Activated T-helper 17 cell treated with anti-CD3 and anti-CD28 coated beads, Interleukin-2, amount 50 U/mL, for 72 hours (primary cell): ENCODE data around the gene LRRC56. TPM values are rescaled to one million over a fixed set of nuclear protein-coding genes. Genes with fewer than 3 reads are reported as not detected.

Experiments used
- total RNA-seq, 2 donors: library from RNA; stranded (reverse); gene quantifications; one replicate each; pipeline ENCODE4 v1.2.3, GENCODE V29; 2022

LRRC56 gene
- total RNA-seq, 2 donors from 2014 or later = 1.1 to 4.4 TPM

Other genes starting within 250 kb of the LRRC56 start
- 100 to 1,000 TPM in 1 of 2 donors, 10 to 100 TPM in 1; 31.7 to 196 TPM for gene PGGHG, start 248.4 kb upstream of the LRRC56 start, total RNA-seq
- gene IFITM5, start 238.0 kb upstream of the LRRC56 start, total RNA-seq = not detected
- gene IFITM2, start 229.7 kb upstream of the LRRC56 start, total RNA-seq = 100 to 1,000 TPM; 187 to 261 TPM
- gene IFITM1, start 223.5 kb upstream of the LRRC56 start, total RNA-seq = 10 to 100 TPM; 95.7 to 97.1 TPM
- 10 to 100 TPM in 1 of 2 donors, 1 to 10 TPM in 1; 2.7 to 26.0 TPM for gene IFITM3, start 216.7 kb upstream of the LRRC56 start, total RNA-seq
- gene B4GALNT4, start 168.0 kb upstream of the LRRC56 start, total RNA-seq = 1 to 10 TPM; 1.4 to 9.4 TPM
- gene PKP3, start 143.3 kb upstream of the LRRC56 start, total RNA-seq = not detected
- gene SIGIRR, start 122.5 kb upstream of the LRRC56 start, total RNA-seq = 10 to 100 TPM; 49.5 to 55.7 TPM
- 100 to 1,000 TPM in 1 of 2 donors, 10 to 100 TPM in 1; 36.0 to 119 TPM for gene ANO9, start 95.5 kb upstream of the LRRC56 start, total RNA-seq
- 10 to 100 TPM; 24.1 to 28.0 TPM for gene PTDSS2, start 87.2 kb upstream of the LRRC56 start, total RNA-seq
- gene RNH1, start 30.3 kb upstream of the LRRC56 start, total RNA-seq = 100 to 1,000 TPM in 1 of 2 donors, 10 to 100 TPM in 1; 88.4 to 126 TPM
- gene HRAS, start 2.0 kb upstream of the LRRC56 start, total RNA-seq = 10 to 100 TPM; 29.5 to 73.2 TPM
- 1 to 10 TPM; 2.7 to 6.6 TPM for gene LMNTD2, start 23.2 kb downstream of the LRRC56 start, total RNA-seq
- gene RASSF7, start 23.4 kb downstream of the LRRC56 start, total RNA-seq = 10 to 100 TPM; 22.7 to 37.7 TPM
- gene PHRF1, start 38.9 kb downstream of the LRRC56 start, total RNA-seq = 10 to 100 TPM; 37.8 to 55.6 TPM
- gene IRF7, start 78.4 kb downstream of the LRRC56 start, total RNA-seq = 10 to 100 TPM; 14.7 to 25.8 TPM
- not detected for gene CDHR5, start 87.4 kb downstream of the LRRC56 start, total RNA-seq
- not detected for gene SCT, start 89.7 kb downstream of the LRRC56 start, total RNA-seq
- gene DRD4, start 99.7 kb downstream of the LRRC56 start, total RNA-seq = 1 to 10 TPM in 1 of 2 donors, under 1 TPM in 1; 0.48 to 3.8 TPM
- 10 to 100 TPM; 43.2 to 56.0 TPM for gene DEAF1, start 157.7 kb downstream of the LRRC56 start, total RNA-seq
- 10 to 100 TPM; 11.7 to 14.6 TPM for gene TMEM80, start 158.3 kb downstream of the LRRC56 start, total RNA-seq
- 10 to 100 TPM; 23.6 to 34.6 TPM for gene EPS8L2, start 168.7 kb downstream of the LRRC56 start, total RNA-seq
- 100 to 1,000 TPM; 131 to 255 TPM for gene TALDO1, start 209.9 kb downstream of the LRRC56 start, total RNA-seq
- 10 to 100 TPM; 42.3 to 60.9 TPM for gene GATD1, start 240.0 kb downstream of the LRRC56 start, total RNA-seq